Measurements from ENCODE around the gene GSTA4.

The GSTA4 gene

DNA sequence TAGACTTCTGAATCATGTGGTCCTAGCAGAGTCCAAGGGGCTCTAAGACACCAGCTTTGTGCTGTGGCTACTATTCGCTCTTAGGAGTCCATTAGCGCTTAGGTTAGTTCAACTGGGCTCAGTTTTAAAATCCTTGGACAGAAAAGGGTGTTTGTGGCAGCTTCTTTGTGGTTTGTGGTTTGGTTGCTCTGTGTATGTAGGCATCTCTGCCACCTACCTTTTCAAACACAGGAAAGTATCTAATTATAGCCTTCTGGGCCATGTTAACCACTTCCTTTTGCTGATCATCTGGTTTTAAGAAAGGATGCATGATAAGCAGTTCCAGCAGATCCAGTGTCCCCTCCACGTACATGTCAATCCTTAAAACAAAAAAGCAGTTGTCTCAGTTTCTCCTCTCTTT lies 10.8 kb downstream of the GSTA4 start:
- FAIRE-seq (no peak), DNase-seq (ENCODE audit: insufficient read length, low spot score) (no peak)
- TF ChIP-seq SPI1 (IDR thresholded peaks at IDR 0.05; ENCODE audit: low read depth, low read length): 0 out of 2 replicates have a peak, but pooled peaks have one; percentile 7
- TF ChIP-seq POLR2AphosphoS5 (IDR thresholded peaks at IDR 0.05; ENCODE audit: low read depth, low read length): no peak

DNA sequence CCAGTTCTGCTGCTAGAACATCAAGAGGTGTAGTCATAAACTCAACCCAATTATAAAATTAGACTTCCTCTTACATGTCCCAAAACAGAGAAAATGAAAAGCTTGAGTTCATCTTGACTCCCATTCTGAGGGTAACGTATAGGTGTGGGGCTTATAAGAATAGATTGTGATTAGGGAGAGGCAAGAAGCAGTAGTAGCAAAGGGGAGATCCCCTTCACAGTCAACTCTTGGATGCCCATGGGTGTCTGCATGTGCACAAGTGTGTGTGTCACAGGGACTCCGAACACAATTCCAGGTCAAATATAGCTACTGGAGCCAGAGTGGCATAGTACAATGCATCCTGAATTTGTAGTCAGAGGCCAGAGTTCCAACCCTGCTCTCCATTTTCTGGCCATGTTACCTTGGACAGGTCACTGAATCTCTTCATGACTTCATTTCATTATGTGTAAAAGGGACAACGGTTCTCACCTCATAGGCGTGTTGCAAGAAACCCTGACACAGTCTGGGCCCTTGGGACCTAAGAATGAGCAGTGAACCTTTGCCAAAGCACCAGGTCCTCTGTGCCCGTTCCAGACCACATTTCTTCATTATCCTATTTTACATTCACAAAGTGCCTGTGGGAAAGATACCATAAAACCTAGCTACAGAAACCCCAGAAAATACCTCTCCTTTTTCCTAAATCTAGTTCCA lies 11.8 kb downstream of the GSTA4 start:
- TF ChIP-seq POLR2A (IDR thresholded peaks at IDR 0.05; ENCODE audit: low read depth, low read length): no peak
- TF ChIP-seq PAX5 (IDR thresholded peaks at IDR 0.05; ENCODE audit: insufficient read depth, low read length, severe bottlenecking): no peak
- no peak for TF ChIP-seq POLR2AphosphoS5 (IDR thresholded peaks at IDR 0.05; ENCODE audit: low read depth, low read length)
- TF ChIP-seq SPI1 (IDR thresholded peaks at IDR 0.05; ENCODE audit: low read depth, low read length): no peak
- TF ChIP-seq TAF1 (IDR thresholded peaks at IDR 0.05; ENCODE audit: low read depth, low read length): no peak
- no peak for TF ChIP-seq POU2F2 (IDR thresholded peaks at IDR 0.05; ENCODE audit: low read depth, low read length)
- no peak for DNase-seq (ENCODE audit: insufficient read length, low spot score)
- peak; percentile 40 for FAIRE-seq

DNA sequence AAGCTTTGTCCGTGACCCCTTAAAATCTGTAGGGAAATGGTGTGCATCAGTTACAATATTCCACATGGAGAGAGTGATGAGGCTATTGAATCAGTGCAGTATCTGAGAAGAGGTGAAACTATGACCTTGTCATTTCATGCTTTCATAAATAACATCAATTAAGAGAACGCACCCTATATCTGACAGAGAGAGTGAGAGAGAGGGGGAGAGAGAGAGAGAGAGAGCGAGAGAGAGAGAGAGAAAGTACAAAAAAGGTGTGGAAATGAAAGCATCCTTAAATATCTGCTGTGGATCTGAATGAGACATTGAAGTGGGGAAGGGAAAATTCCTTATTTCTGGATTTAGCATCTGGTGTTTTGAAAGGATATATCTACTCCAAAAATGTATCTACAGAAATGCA lies 12.4 kb downstream of the GSTA4 start:
- TF ChIP-seq SPI1 (IDR thresholded peaks at IDR 0.05; ENCODE audit: low read depth, low read length) (no peak), POU2F2 (IDR thresholded peaks at IDR 0.05; ENCODE audit: low read depth, low read length) (no peak), PAX5 (IDR thresholded peaks at IDR 0.05; ENCODE audit: insufficient read depth, low read length, severe bottlenecking) (no peak), TAF1 (IDR thresholded peaks at IDR 0.05; ENCODE audit: low read depth, low read length) (no peak), POLR2AphosphoS5 (IDR thresholded peaks at IDR 0.05; ENCODE audit: low read depth, low read length) (no peak), POLR2A (IDR thresholded peaks at IDR 0.05; ENCODE audit: low read depth, low read length) (no peak)
- DNase-seq (ENCODE audit: insufficient read length, low spot score): no peak
- no peak for FAIRE-seq

DNA sequence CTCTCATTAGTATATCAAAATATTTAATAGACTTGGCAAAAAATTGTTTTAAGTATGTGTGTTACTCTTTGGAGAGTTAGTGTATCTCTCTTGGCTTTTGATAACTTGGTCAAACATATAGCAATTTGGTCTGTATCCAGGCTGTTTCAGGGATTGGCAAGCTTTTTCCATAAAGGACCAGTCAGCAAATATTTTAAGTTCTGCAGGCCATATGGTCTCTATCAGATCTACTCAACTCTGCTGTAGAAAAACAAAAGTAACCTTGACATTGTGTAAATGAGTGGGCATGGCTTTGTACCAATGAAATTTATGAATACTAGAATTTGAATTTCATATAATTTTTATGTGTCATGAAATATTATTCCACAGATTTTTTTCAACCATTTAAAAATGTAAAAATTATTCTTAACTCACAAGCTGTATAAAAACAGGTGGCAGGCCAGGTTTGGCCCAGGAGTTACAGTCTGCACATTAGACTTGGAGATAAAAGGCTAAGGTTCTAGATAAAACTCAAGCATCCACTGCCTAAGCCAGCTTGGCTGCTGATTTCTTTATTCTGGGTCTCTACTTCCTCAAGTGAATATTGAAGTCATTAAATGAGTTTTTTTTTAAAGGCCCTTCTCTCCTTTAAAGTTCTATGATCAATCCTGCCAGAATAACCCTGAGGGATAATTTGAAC lies 13.7 kb downstream of the GSTA4 start:
- no peak for FAIRE-seq
- no peak for DNase-seq (ENCODE audit: insufficient read length, low spot score)
- TF ChIP-seq TAF1 (IDR thresholded peaks at IDR 0.05; ENCODE audit: low read depth, low read length) (no peak), PAX5 (IDR thresholded peaks at IDR 0.05; ENCODE audit: insufficient read depth, low read length, severe bottlenecking) (no peak), POU2F2 (IDR thresholded peaks at IDR 0.05; ENCODE audit: low read depth, low read length) (no peak), POLR2A (IDR thresholded peaks at IDR 0.05; ENCODE audit: low read depth, low read length) (no peak), SPI1 (IDR thresholded peaks at IDR 0.05; ENCODE audit: low read depth, low read length) (no peak), POLR2AphosphoS5 (IDR thresholded peaks at IDR 0.05; ENCODE audit: low read depth, low read length) (no peak)

DNA sequence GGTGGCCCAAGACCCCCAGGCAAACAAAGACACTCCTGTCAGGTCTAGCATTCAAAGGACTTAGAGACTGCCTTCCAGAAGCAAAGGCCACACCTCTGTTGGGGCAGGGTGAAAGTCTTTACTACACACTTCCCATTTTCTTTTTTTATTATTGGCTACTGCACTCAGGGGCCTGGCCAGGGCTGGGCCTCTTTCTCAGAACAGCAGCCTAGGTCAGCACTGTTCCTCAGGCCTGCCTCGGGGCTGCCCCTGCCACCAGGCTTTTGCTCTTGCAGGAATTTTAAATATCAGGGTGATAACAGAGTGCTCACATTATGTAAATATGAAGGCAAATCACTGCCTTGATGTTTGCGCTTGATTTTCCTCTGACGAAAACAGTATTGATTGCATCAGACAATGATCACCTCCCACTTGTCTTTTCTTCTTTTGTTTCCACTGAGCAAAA lies 18.5 kb downstream of the GSTA4 start:
- TF ChIP-seq PAX5 (IDR thresholded peaks at IDR 0.05; ENCODE audit: insufficient read depth, low read length, severe bottlenecking): no peak
- peak; percentile 82 for TF ChIP-seq SPI1 (IDR thresholded peaks at IDR 0.05; ENCODE audit: low read depth, low read length)
- FAIRE-seq: peak; percentile 76
- no peak for DNase-seq (ENCODE audit: insufficient read length, low spot score)

DNA sequence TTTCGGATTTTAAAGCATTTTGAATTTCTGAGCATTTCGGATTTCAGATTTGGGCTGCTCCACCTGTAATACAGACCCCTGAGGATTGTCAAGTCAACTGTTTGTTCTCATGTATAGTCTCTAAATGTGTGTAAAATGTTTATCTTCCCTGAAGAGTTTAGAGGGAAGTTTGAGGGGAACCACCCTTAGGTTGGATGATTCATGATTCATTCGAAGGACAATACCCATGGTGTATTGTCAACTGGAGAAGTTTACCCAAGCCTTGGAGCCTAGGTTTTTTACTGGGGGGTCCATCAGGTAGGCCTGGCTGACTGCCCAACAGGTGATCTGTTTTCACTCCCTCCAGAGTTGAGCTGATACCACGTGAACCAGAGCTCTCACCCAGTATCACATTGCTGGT lies 18.9 kb downstream of the GSTA4 start:
- FAIRE-seq (peak; percentile 56), DNase-seq (ENCODE audit: insufficient read length, low spot score) (no peak)
- no peak for TF ChIP-seq TAF1 (IDR thresholded peaks at IDR 0.05; ENCODE audit: low read depth, low read length)
- TF ChIP-seq POU2F2 (IDR thresholded peaks at IDR 0.05; ENCODE audit: low read depth, low read length): no peak
- no peak for TF ChIP-seq SPI1 (IDR thresholded peaks at IDR 0.05; ENCODE audit: low read depth, low read length)
- TF ChIP-seq PAX5 (IDR thresholded peaks at IDR 0.05; ENCODE audit: insufficient read depth, low read length, severe bottlenecking): no peak
- no peak for TF ChIP-seq POLR2AphosphoS5 (IDR thresholded peaks at IDR 0.05; ENCODE audit: low read depth, low read length)
- TF ChIP-seq POLR2A (IDR thresholded peaks at IDR 0.05; ENCODE audit: low read depth, low read length): no peak

DNA sequence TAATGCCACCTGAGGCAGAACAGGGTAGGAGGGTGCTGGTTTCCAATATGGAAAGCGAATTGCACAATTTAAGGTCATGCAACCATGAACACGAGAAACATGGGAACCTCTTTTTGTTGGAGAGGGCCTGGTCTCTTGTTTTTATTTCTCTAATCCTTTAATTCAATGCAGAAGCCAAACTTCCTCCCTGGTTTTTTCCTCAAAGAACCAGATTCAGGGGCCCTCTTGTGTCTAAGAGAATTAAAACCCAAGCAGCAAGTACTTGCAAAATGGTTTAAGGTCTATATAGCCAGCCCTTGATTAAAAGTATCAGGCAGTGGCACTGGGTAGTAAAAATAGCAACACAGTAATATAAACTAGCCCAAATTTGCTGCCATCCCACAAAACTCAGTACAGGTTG lies 19.5 kb downstream of the GSTA4 start:
- TF ChIP-seq TAF1 (IDR thresholded peaks at IDR 0.05; ENCODE audit: low read depth, low read length): no peak
- no peak for TF ChIP-seq PAX5 (IDR thresholded peaks at IDR 0.05; ENCODE audit: insufficient read depth, low read length, severe bottlenecking)
- no peak for TF ChIP-seq POLR2A (IDR thresholded peaks at IDR 0.05; ENCODE audit: low read depth, low read length)
- TF ChIP-seq SPI1 (IDR thresholded peaks at IDR 0.05; ENCODE audit: low read depth, low read length): no peak
- no peak for TF ChIP-seq POU2F2 (IDR thresholded peaks at IDR 0.05; ENCODE audit: low read depth, low read length)
- TF ChIP-seq POLR2AphosphoS5 (IDR thresholded peaks at IDR 0.05; ENCODE audit: low read depth, low read length): no peak
- FAIRE-seq (no peak), DNase-seq (ENCODE audit: insufficient read length, low spot score) (no peak)

DNA sequence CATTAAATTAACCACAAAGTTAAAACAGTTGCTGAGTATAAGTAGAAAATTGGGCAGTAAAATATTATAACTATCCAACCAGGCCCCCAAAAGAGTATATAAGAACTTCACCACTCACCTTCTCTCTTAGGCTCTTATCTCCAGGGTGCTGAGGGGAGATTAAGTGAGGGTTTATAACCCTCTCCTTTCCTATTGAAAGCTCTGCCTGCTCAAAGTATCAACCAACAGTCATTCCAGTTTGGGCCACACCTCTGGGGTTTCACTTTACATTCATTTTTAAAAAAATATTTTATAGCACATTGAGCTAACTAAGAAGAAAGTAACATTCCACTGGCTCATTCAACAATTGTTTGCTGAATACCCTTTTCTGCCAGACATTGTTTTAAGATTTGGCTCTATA lies 22.1 kb downstream of the GSTA4 start:
- TF ChIP-seq PAX5 (IDR thresholded peaks at IDR 0.05; ENCODE audit: insufficient read depth, low read length, severe bottlenecking) (no peak), POU2F2 (IDR thresholded peaks at IDR 0.05; ENCODE audit: low read depth, low read length) (no peak), TAF1 (IDR thresholded peaks at IDR 0.05; ENCODE audit: low read depth, low read length) (no peak), POLR2AphosphoS5 (IDR thresholded peaks at IDR 0.05; ENCODE audit: low read depth, low read length) (no peak), SPI1 (IDR thresholded peaks at IDR 0.05; ENCODE audit: low read depth, low read length) (no peak), POLR2A (IDR thresholded peaks at IDR 0.05; ENCODE audit: low read depth, low read length) (no peak)
- no peak for FAIRE-seq
- DNase-seq (ENCODE audit: insufficient read length, low spot score): no peak

DNA sequence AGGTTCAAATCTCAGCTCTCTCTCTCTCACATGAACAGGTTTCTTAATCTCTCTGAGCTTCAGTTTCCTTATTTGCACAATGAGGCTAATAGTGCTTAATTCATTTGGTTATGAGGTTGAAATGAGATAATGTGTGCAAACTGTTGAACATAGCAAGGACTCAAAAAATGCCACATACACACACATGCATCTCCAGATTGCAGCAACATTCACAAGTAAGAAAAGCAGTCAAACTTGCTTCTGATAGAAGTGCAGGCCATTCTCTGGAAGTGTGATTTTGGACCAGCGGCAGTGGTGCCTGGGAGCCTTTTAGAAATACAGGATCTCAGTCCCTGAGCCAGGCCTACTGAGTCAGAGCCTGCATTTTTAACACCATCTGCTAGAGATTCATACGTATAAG lies 25.7 kb downstream of the GSTA4 start:
- FAIRE-seq (no peak), DNase-seq (ENCODE audit: insufficient read length, low spot score) (no peak)
- TF ChIP-seq TAF1 (IDR thresholded peaks at IDR 0.05; ENCODE audit: low read depth, low read length) (no peak), POLR2A (IDR thresholded peaks at IDR 0.05; ENCODE audit: low read depth, low read length) (no peak), SPI1 (IDR thresholded peaks at IDR 0.05; ENCODE audit: low read depth, low read length) (no peak), POLR2AphosphoS5 (IDR thresholded peaks at IDR 0.05; ENCODE audit: low read depth, low read length) (no peak), POU2F2 (IDR thresholded peaks at IDR 0.05; ENCODE audit: low read depth, low read length) (no peak), PAX5 (IDR thresholded peaks at IDR 0.05; ENCODE audit: insufficient read depth, low read length, severe bottlenecking) (no peak)

DNA sequence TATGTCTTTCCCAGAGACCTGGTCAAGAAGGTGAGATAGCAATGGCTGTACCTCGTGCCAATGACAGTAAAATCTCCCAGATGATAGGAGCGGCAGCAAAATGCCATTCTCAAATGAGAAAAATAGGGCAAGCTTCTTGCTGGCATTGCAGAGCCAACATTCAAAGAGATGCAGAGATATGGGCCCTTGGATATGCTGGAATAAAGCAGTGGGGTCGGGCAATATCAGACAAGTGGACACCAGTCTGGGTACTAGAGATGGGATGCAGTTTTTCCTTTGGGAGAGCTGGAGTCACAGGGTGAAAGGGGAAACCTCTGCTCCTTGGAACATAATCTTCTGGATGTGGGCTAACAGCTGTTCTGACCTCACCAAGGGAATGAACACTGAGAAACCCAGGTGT lies 29.0 kb downstream of the GSTA4 start:
- FAIRE-seq (no peak), DNase-seq (ENCODE audit: insufficient read length, low spot score) (no peak)
- TF ChIP-seq POU2F2 (IDR thresholded peaks at IDR 0.05; ENCODE audit: low read depth, low read length): no peak
- TF ChIP-seq TAF1 (IDR thresholded peaks at IDR 0.05; ENCODE audit: low read depth, low read length): no peak
- TF ChIP-seq POLR2AphosphoS5 (IDR thresholded peaks at IDR 0.05; ENCODE audit: low read depth, low read length): no peak
- TF ChIP-seq PAX5 (IDR thresholded peaks at IDR 0.05; ENCODE audit: insufficient read depth, low read length, severe bottlenecking): no peak
- no peak for TF ChIP-seq SPI1 (IDR thresholded peaks at IDR 0.05; ENCODE audit: low read depth, low read length)
- TF ChIP-seq POLR2A (IDR thresholded peaks at IDR 0.05; ENCODE audit: low read depth, low read length): no peak
